Gastrocnemius medialis (tissue), 4 donors: ENCODE measurements around the gene KPNA6. TPM values are rescaled to one million over a fixed set of nuclear protein-coding genes. Genes with fewer than 3 reads are reported as not detected.
"Not testable (repeated sequence)": the region's sequence is repeated elsewhere in the genome, so short reads cannot be mapped to it uniquely, and the experiment has no call there.

Source experiments
- ATAC-seq, 2 donors: fragments of 150-250 bp; one replicate each; pipeline ENCODE4 v1.9.1; 2016
- DNase-seq, 2 donors: peaks; one replicate each; pipeline ENCODE4 v3.0.0-alpha.2; 2019
- H3K27ac ChIP-seq, 4 donors: fragments of 200-600 bp; sonication (generic); 1 replicate in 1 of 4; 2 replicates in 3 of 4; pipeline ENCODE4 v1.5.1; 2016 to 2018; ENCODE audit warnings: mild to moderate bottlenecking in 2 of 4, moderate library complexity in 1 of 4
- H3K27me3 ChIP-seq, 3 donors: fragments of 200-600 bp; sonication (generic) in 2 of 3; 1 replicate in 1 of 3; 2 replicates in 2 of 3; pipeline versions ENCODE4 v1.5.1 to v1.6.0; 2016 to 2019; ENCODE audit warnings: mild to moderate bottlenecking in 1 of 3, moderate library complexity in 1 of 3
- H3K36me3 ChIP-seq, 2 donors: fragments of 200-600 bp; sonication (generic) in 1 of 2; one replicate each; pipeline ENCODE4 v1.5.1; 2017 to 2018
- H3K4me1 ChIP-seq, 2 donors: fragments of 200-600 bp; sonication (generic) in 1 of 2; one replicate each; pipeline ENCODE4 v1.5.1; 2016 to 2017; ENCODE audit warnings: mild to moderate bottlenecking in 2 of 2
- H3K4me3 ChIP-seq, 4 donors: fragments of 200-600 bp; sonication (generic) in 3 of 4; 1 replicate in 1 of 4; 2 replicates in 3 of 4; pipeline ENCODE4 v1.5.1; 2016 to 2019; ENCODE audit warnings: mild to moderate bottlenecking in 2 of 4
- H3K9me3 ChIP-seq, 3 donors: fragments of 200-600 bp; sonication (generic) in 2 of 3; 1 replicate in 1 of 3; 2 replicates in 2 of 3; pipeline ENCODE4 v1.5.1; 2016 to 2019
- POLR2A ChIP-seq, 2 donors: fragments of 450-650 bp; IDR thresholded peaks; one replicate each; pipeline ENCODE4 v1.6.1; 2017; ENCODE audit warnings: antibody characterized with exemption in 2 of 2, mild to moderate bottlenecking in 2 of 2, moderate library complexity in 2 of 2
- in situ Hi-C, 4 donors: fragments of 200-750 bp; cut with MboI; loops; one replicate each; pipeline versions ENCODE4 v1.15.0 to v1.8.0; 2017; ENCODE audit warnings: low sequenced_read_pairs in 4 of 4
- intact Hi-C: fragments of 100-400 bp; cut with DNase I; formaldehyde crosslinking; loops from one replicate; pipeline ENCODE4 v1.15.1; 2023; ENCODE audit warnings: low total_unique reads
- total RNA-seq, 4 donors: library from RNA; depleted of rRNA; stranded (reverse); fragments of >200 nt; gene quantifications; one replicate each; pipeline versions ENCODE4 v1.1.0 to v1.2.3, GENCODE V29; 2016
- TF ChIP-seq, protein P1 (sequence below), 5 experiments: fragments of 450-650 bp in 3 of 5; fragments of 200-600 bp in 2 of 5; sonication (generic) in 2 of 5; IDR thresholded peaks in 4 of 5; conservative IDR thresholded peaks in 1 of 5; 1 replicate in 4 of 5; 2 replicates in 1 of 5; pipeline ENCODE4 v1.5.1; 2016 to 2019; ENCODE audit warnings: antibody characterized with exemption in 5 of 5, mild to moderate bottlenecking in 3 of 5, moderate library complexity in 3 of 5

The KPNA6 gene
- total RNA-seq, 4 donors from 2014 or later: 67.3 to 80.7 (median 74.4) TPM

DNA sequence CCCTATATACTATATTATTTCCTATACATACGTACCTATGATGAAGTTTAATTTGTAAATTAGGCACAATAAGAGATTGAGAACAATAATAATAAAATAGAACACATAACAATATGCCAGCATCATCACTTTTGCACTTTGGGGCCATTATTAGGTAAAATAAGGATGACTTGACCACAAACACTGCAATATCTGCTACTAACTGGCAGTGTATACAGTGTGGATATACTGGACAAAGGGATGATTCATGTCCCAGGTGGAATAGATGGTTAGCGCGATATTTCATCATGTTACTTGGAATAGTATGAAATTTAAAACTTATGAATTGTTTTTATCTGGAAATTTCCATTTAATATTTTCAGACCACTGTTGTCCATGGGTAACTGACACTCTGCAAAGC is 36.2 kb downstream of the KPNA6 start:
- no peaks in the 10 kb centered on the region for H3K27me3 ChIP-seq
- DNase-seq (no peak), ATAC-seq (no peak)
- H3K4me1 ChIP-seq: peaks cover 18 to 37% of the 10 kb centered on the region in 2 donors
- TF ChIP-seq, protein P1, sequence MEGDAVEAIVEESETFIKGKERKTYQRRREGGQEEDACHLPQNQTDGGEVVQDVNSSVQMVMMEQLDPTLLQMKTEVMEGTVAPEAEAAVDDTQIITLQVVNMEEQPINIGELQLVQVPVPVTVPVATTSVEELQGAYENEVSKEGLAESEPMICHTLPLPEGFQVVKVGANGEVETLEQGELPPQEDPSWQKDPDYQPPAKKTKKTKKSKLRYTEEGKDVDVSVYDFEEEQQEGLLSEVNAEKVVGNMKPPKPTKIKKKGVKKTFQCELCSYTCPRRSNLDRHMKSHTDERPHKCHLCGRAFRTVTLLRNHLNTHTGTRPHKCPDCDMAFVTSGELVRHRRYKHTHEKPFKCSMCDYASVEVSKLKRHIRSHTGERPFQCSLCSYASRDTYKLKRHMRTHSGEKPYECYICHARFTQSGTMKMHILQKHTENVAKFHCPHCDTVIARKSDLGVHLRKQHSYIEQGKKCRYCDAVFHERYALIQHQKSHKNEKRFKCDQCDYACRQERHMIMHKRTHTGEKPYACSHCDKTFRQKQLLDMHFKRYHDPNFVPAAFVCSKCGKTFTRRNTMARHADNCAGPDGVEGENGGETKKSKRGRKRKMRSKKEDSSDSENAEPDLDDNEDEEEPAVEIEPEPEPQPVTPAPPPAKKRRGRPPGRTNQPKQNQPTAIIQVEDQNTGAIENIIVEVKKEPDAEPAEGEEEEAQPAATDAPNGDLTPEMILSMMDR (IDR thresholded peaks at IDR 0.05 in 4 of 5, conservative IDR thresholded peaks at IDR 0.05 in 1 of 5): no peak
- TF ChIP-seq POLR2A (IDR thresholded peaks at IDR 0.05): no peak
- H3K36me3 ChIP-seq: peaks cover 0 to 5% of the 10 kb centered on the region in 2 donors
- H3K27ac ChIP-seq: peak overlapping the region in 2 of 4 donors; percentile 72 to 80
- H3K9me3 ChIP-seq: peaks cover 0 to 5% (median 0%) of the 10 kb centered on the region in 3 donors
- intact Hi-C loops (no loop called here), in situ Hi-C loops (no loop called here)
- no peak overlapping the region for H3K4me3 ChIP-seq

DNA sequence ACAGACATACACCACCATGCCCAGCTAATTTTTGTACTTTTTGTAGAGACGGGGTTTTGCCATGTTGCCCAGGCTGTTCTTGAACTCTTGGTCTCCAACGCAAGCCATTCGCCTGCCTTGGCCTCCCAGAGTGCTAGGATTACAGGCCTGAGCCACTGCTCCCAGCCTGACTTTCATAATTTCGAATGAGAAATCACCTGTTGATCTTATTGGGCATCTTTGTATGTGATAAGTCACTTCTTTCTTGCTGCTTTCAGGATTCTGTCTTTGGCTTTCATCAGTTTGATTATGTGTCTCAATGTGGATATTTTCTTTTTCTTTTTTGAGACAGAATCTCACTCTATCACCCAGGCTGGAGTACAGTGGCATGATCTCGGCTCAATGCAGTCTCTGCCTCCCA is 39.9 kb downstream of the KPNA6 start:
- DNase-seq, in situ Hi-C loops, H3K4me3 ChIP-seq, H3K36me3 ChIP-seq, intact Hi-C loops, H3K9me3 ChIP-seq, H3K27ac ChIP-seq, H3K27me3 ChIP-seq, ATAC-seq: not testable (repeated sequence)
- H3K4me1 ChIP-seq: peaks cover 28 to 44% of the 10 kb centered on the region in 2 donors

DNA sequence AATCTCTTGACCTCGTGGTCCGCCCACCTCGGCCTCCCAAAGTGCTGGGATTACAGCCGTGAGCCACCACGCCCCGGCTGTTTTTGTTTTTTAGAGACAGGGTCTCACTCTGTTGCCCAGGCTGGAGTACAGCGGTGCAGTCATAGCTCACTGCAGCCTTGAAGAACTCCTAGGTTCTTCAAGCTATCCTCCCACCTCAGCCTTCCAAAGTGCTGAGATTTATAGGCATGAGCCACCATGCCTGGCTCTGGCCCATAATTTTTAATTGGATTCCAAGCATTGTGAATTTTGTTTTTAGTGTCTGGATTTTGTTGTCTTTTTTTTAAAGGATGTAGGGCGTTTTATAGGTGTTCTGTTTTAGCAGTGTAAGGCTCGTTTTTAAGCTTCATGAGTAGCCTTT is 43.0 kb downstream of the KPNA6 start:
- intact Hi-C loops (no loop called here), in situ Hi-C loops (no loop called here)
- H3K4me3 ChIP-seq: no peak overlapping the region
- H3K27ac ChIP-seq: no peak overlapping the region
- peaks cover 0 to 7% of the 10 kb centered on the region in 2 donors for H3K36me3 ChIP-seq
- no peaks in the 10 kb centered on the region for H3K27me3 ChIP-seq
- no peak for DNase-seq
- peaks cover 0 to 5% (median 0%) of the 10 kb centered on the region in 3 donors for H3K9me3 ChIP-seq
- no peak for TF ChIP-seq POLR2A (IDR thresholded peaks at IDR 0.05)
- H3K4me1 ChIP-seq: peaks cover 18 to 22% of the 10 kb centered on the region in 2 donors
- no peak for ATAC-seq

DNA sequence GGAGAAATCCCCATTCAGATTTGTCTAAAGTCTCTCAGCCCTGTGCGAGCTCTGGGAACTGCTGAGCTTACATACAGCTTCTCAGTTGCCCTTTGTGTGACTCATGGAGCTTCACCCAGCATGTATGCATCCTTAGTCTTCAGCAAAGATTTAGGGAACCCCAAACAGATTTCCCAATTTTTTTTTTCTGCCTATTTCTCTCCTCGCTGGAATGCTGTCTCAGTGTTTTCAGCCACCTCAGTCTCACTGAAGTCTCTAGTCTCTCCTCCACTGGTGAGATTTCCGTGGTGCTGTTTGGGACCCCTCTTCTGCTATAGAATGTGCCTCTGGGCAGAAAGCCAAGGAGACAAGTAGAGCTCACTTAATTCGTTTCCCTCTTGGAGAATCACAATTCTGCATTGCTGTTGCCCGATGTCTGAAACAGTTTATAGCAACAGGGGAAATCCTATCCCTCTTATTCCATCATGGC is 43.5 kb downstream of the KPNA6 start:
- H3K4me1 ChIP-seq: peaks cover 18 to 22% of the 10 kb centered on the region in 2 donors
- H3K9me3 ChIP-seq: peaks cover 0 to 5% (median 0%) of the 10 kb centered on the region in 3 donors
- peak overlapping the region in 1 of 4 donors; percentile 6 for H3K27ac ChIP-seq
- H3K36me3 ChIP-seq: peaks cover 0 to 12% of the 10 kb centered on the region in 2 donors
- no peak for DNase-seq
- peak in 1 of 2 donors; percentile 51 for ATAC-seq
- TF ChIP-seq POLR2A (IDR thresholded peaks at IDR 0.05): no peak
- TF ChIP-seq, protein P1 (IDR thresholded peaks at IDR 0.05 in 4 of 5, conservative IDR thresholded peaks at IDR 0.05 in 1 of 5): no peak
- in situ Hi-C loops (no loop called here), intact Hi-C loops (no loop called here)
- H3K27me3 ChIP-seq: no peaks in the 10 kb centered on the region
- H3K4me3 ChIP-seq: no peak overlapping the region

DNA sequence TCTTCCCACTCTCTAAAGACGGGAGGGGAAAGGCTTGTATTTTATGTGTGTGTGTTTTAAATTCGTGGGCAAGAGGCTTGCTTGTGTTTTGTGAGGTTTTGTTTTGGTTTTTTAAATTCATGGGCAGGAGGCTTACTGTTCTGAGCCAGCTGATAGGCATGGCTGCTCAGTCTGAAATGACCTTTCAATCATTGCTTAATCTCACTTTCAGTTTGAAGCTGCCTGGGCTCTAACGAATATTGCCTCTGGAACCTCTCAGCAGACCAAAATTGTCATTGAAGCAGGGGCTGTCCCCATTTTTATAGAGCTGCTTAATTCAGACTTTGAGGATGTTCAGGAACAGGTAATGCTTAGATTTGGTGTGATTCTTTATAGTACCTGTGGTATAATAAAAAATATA is 51.3 kb downstream of the KPNA6 start:
- Histone ChIP-seq H3K36me3 (peaks cover 18 to 82% of the 10 kb centered on the region in 2 donors), H3K4me3 (no peak overlapping the region), H3K27me3 (no peaks in the 10 kb centered on the region), H3K9me3 (no peaks in the 10 kb centered on the region), H3K27ac (no peak overlapping the region), H3K4me1 (no peaks in the 10 kb centered on the region)
- in situ Hi-C loops: no loop called here
- intact Hi-C loops: no loop called here
- TF ChIP-seq, protein P1 (IDR thresholded peaks at IDR 0.05 in 4 of 5, conservative IDR thresholded peaks at IDR 0.05 in 1 of 5): no peak
- TF ChIP-seq POLR2A (IDR thresholded peaks at IDR 0.05): no peak
- DNase-seq: no peak
- no peak for ATAC-seq

DNA sequence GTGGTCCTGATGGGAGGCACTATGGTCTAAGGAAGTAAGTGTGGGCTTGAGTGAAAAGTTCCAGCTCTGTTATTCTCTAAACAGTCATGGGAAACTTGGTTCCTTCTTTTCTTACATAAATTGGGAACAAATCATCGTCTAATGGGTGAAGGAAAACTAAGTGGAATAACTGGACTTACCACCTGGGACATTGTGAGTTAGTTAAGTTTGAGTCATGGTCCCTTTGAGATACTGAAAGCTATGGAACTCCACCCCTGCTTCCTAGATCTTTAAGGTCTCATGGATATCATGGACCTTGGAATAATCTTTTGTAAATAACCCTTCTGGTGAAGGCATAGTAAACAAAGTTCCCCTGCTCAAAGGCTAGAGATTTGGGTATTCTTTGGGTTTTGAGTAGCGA is 55.5 kb downstream of the KPNA6 start:
- DNase-seq (no peak), ATAC-seq (no peak)
- in situ Hi-C loops (no loop called here), intact Hi-C loops (no loop called here)
- no peak overlapping the region for H3K27ac ChIP-seq
- H3K9me3 ChIP-seq: no peaks in the 10 kb centered on the region
- no peak overlapping the region for H3K4me3 ChIP-seq
- TF ChIP-seq, protein P1 (IDR thresholded peaks at IDR 0.05 in 4 of 5, conservative IDR thresholded peaks at IDR 0.05 in 1 of 5): no peak
- no peak for TF ChIP-seq POLR2A (IDR thresholded peaks at IDR 0.05)
- peaks cover 7 to 86% of the 10 kb centered on the region in 2 donors for H3K36me3 ChIP-seq
- peaks cover 0 to 10% of the 10 kb centered on the region in 2 donors for H3K4me1 ChIP-seq
- H3K27me3 ChIP-seq: no peaks in the 10 kb centered on the region

DNA sequence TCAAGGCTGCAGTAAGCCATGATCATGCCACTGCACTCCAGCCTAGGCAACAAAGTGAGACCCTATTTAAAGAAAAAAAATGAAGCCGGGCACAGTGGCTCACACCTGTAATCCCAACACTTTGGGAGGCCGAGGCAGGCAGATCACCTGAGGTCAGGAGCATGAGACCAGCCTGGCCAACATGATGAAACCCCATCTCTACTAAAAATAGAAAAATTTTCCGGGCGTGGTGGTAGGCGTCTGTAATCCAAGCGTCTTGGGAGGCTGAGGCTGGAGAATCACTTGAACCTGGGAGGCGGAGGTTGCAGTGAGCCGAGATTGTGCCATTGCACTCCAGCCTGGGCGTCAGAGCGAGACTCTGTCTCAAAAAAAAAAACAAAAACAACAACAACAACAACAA is 57.8 kb downstream of the KPNA6 start:
- in situ Hi-C loops, H3K4me1 ChIP-seq, H3K27me3 ChIP-seq, H3K9me3 ChIP-seq, H3K4me3 ChIP-seq, intact Hi-C loops: not testable (repeated sequence)
- DNase-seq (peak in 1 of 2 donors; percentile 61), ATAC-seq (peak in 1 of 2 donors; percentile 75)
- H3K36me3 ChIP-seq: peaks cover 4 to 83% of the 10 kb centered on the region in 2 donors
- H3K27ac ChIP-seq: peak overlapping the region in 3 of 4 donors; percentile 27 to 77 (median 65)
